Gastroesophageal sphincter (tissue), 4 donors: ENCODE data around the gene NOTO. TPM values are rescaled to one million over a fixed set of nuclear protein-coding genes. Genes with fewer than 3 reads are reported as not detected.

Experiments used
- ATAC-seq: fragments of 150-250 bp; one replicate; pipeline ENCODE4 v1.9.1; 2016; ENCODE audit warnings: mild to moderate bottlenecking, moderate library complexity
- H3K27ac ChIP-seq, 4 donors: fragments of 200-600 bp; sonication (generic) in 3 of 4; 1 replicate in 3 of 4; 2 replicates in 1 of 4; pipeline ENCODE4 v1.5.1; 2016 to 2019
- H3K27me3 ChIP-seq: fragments of 200-600 bp; sonication (generic); one replicate; pipeline ENCODE4 v1.5.1; 2019
- H3K36me3 ChIP-seq, 2 donors: fragments of 200-600 bp; sonication (generic); one replicate each; pipeline ENCODE4 v1.5.1; 2019; ENCODE audit warnings: control low read depth in 1 of 2
- H3K4me1 ChIP-seq, 3 donors: fragments of 200-600 bp; sonication (generic); 1 replicate in 2 of 3; 2 replicates in 1 of 3; pipeline ENCODE4 v1.5.1; 2016 to 2019; ENCODE audit warnings: control low read depth in 2 of 3
- H3K4me3 ChIP-seq, 2 donors: fragments of 200-600 bp; sonication (generic); one replicate each; pipeline ENCODE4 v1.5.1; 2019; ENCODE audit warnings: mild to moderate bottlenecking in 1 of 2, moderate library complexity in 1 of 2
- H3K9me3 ChIP-seq, 3 donors: fragments of 200-600 bp; sonication (generic); one replicate each; pipeline ENCODE4 v1.5.1; 2017 to 2019; ENCODE audit warnings: control low read depth in 2 of 3
- EP300 ChIP-seq: sonication (generic); formaldehyde crosslinking; IDR thresholded peaks from one replicate; pipeline ENCODE4 v1.6.1; 2017; ENCODE audit warnings: antibody characterized with exemption, mild to moderate bottlenecking
- POLR2A ChIP-seq, 2 donors: fragments of 450-650 bp; IDR thresholded peaks; one replicate each; pipeline ENCODE4 v1.6.1; 2017; ENCODE audit warnings: antibody characterized with exemption in 2 of 2, mild to moderate bottlenecking in 2 of 2, moderate library complexity in 1 of 2
- POLR2AphosphoS5 ChIP-seq: sonication (generic); formaldehyde crosslinking; IDR thresholded peaks from one replicate; pipeline ENCODE4 v1.6.1; 2017; ENCODE audit warnings: antibody characterized with exemption
- WGBS, 2 donors: methylation state at CpG; one replicate each; pipeline ENCODE4 v1.1.5; 2018; ENCODE audit warnings: low coverage in 1 of 2; 5-methylcytosine and 5-hydroxymethylcytosine counted together
- total RNA-seq, 4 donors: library from RNA; depleted of rRNA; stranded (reverse); fragments of >200 nt; gene quantifications; one replicate each; pipeline ENCODE4 v1.1.0, GENCODE V29; 2016
- TF ChIP-seq, protein P1 (sequence below), 4 experiments: fragments of 200-600 bp in 2 of 4; fragments of 450-650 bp in 2 of 4; sonication (generic) in 1 of 4; IDR thresholded peaks; one replicate each; pipeline ENCODE4 v1.5.1; 2017 to 2019; ENCODE audit warnings: antibody characterized with exemption in 4 of 4, mild to moderate bottlenecking in 2 of 4, moderate library complexity in 2 of 4

The NOTO gene
- total RNA-seq, 4 donors from 2014 or later, result not detected

DNA sequence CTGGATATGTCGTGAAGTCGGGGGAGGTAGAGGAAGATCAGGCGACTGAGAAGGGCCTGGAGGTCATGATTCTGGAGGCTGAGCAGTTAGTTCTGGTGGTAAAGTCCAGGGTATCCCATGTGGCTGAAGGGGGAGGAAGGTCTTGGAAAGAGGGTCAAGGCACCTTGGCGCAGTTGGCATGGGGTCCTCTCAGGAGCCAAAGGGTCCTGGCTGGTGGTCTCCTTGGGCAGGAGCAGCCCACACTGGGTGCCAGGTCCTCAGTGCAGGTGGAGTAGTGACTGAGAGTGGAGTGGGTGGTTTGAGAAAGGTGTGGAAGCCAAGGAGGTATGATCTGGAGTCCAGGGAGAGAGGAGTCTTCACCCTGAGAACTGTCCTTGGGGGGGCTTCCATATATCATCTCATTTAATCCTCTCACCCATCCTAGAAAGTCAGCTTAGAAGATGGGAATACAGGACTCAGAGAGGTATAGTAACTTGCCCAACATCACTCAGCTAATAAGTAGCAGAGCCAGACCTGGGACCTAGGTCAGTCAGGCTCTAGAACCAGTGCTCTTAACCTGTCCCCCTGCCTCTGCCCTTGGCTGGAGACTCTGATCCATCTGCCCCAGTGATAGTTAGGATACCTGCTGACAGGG, 57.4 kb downstream of the NOTO start:
- TF ChIP-seq EP300, result no peak
- TF ChIP-seq POLR2A (IDR thresholded peaks at IDR 0.05), result no peak
- no peaks in the 10 kb centered on the region for H3K4me1 ChIP-seq
- H3K36me3 ChIP-seq, result peaks cover 0 to 6% of the 10 kb centered on the region in 2 donors
- H3K4me3 ChIP-seq, result no peak overlapping the region
- no peak overlapping the region for H3K27ac ChIP-seq
- H3K27me3 ChIP-seq, result peaks cover under 1% of the 10 kb centered on the region
- H3K9me3 ChIP-seq, result no peaks in the 10 kb centered on the region
- no peak for ATAC-seq
- WGBS, 2 donors, result 64 to 97% methylated on average over 3 to 4 of the region's 4 CpGs

GRCh38 chr2:73260338-73260984, 58.1 kb downstream of the NOTO start:
- ATAC-seq, result no peak
- WGBS, 2 donors, result 0 to 22% methylated on average over 4 to 6 of the region's 17 CpGs
- H3K27ac ChIP-seq, result no peak overlapping the region
- no peaks in the 10 kb centered on the region for H3K4me1 ChIP-seq
- TF ChIP-seq POLR2AphosphoS5 (no peak), EP300 (no peak), POLR2A (IDR thresholded peaks at IDR 0.05) (no peak)
- TF ChIP-seq, protein P1, sequence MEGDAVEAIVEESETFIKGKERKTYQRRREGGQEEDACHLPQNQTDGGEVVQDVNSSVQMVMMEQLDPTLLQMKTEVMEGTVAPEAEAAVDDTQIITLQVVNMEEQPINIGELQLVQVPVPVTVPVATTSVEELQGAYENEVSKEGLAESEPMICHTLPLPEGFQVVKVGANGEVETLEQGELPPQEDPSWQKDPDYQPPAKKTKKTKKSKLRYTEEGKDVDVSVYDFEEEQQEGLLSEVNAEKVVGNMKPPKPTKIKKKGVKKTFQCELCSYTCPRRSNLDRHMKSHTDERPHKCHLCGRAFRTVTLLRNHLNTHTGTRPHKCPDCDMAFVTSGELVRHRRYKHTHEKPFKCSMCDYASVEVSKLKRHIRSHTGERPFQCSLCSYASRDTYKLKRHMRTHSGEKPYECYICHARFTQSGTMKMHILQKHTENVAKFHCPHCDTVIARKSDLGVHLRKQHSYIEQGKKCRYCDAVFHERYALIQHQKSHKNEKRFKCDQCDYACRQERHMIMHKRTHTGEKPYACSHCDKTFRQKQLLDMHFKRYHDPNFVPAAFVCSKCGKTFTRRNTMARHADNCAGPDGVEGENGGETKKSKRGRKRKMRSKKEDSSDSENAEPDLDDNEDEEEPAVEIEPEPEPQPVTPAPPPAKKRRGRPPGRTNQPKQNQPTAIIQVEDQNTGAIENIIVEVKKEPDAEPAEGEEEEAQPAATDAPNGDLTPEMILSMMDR (IDR thresholded peaks at IDR 0.05), result peak in 1 of 4 experiments; percentile 28
- no peaks in the 10 kb centered on the region for H3K36me3 ChIP-seq
- peaks cover 7% of the 10 kb centered on the region for H3K27me3 ChIP-seq
- no peak overlapping the region for H3K4me3 ChIP-seq
- no peaks in the 10 kb centered on the region for H3K9me3 ChIP-seq

Other genes with a start within 250 kb of the NOTO start
- gene SFXN5, start 130.9 kb upstream of the NOTO start, total RNA-seq, result 10 to 100 TPM in 1 of 4 donors, 1 to 10 TPM in 3; 5.7 to 11.8 (median 6.7) TPM
- gene RAB11FIP5, start 89.6 kb upstream of the NOTO start, total RNA-seq, result 10 to 100 TPM; 25.4 to 49.5 (median 29.4) TPM
- 10 to 100 TPM; 10.6 to 21.0 (median 15.5) TPM for gene SMYD5, start 11.7 kb downstream of the NOTO start, total RNA-seq
- gene PRADC1, start 30.7 kb downstream of the NOTO start, total RNA-seq, result 10 to 100 TPM; 21.7 to 37.5 (median 30.2) TPM
- 100 to 1,000 TPM; 221 to 258 (median 240) TPM for gene CCT7, start 31.7 kb downstream of the NOTO start, total RNA-seq
- gene FBXO41, start 81.9 kb downstream of the NOTO start, total RNA-seq, result 1 to 10 TPM; 2.2 to 5.4 (median 4.0) TPM
- gene EGR4, start 91.0 kb downstream of the NOTO start, total RNA-seq, result not detected
- 10 to 100 TPM; 26.4 to 54.3 (median 36.5) TPM for gene ALMS1, start 183.3 kb downstream of the NOTO start, total RNA-seq